ENCODE data around the gene NDUFA5.

The NDUFA5 gene

DNA sequence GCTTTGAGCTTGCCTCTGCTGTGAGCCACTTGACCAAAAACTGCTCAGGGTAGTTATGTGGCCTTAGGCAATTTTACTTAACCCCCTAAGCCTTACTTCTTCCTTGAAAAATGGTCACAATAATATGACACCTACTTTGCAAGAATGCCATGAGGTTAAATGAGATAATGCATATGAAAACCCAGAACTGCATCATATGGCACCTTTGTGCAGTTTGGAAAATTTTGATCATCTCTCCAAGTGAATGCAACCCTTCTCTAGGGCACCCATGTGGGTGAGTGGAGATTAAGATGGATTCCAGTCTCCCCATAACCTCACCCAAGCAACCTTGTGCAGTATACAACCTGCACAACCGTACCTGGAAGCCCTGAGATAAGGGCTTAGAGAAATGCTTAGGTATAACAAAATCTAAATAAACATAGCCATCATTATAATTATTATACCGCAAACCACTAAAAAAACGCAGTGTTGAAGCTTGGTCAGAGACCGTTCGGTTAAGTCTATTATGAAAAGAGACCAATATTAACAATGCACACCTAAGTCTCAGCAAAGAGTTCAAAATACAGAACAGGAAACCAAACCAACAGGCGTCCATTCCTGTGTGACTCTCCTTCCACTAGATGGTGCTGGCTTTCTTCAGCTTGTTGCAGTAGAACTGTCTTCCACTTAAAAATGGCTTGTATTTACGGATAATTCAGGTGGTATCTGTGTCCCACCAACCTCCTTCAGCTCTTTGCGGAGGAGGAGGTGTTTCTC, 23.0 kb upstream of the NDUFA5 start:
- H3K79me2 ChIP-seq (ENCODE audit: control insufficient read depth, insufficient read depth, low read length) = no peaks in the 10 kb centered on the region
- H3K79me1 ChIP-seq (ENCODE audit: low read length) = no peaks in the 10 kb centered on the region
- H3K18ac ChIP-seq (ENCODE audit: low read length) = no peak overlapping the region
- H3K4me2 ChIP-seq (ENCODE audit: low read length) = no peak overlapping the region
- H3K4ac ChIP-seq (ENCODE audit: low read depth, low read length) = no peak overlapping the region
- no peaks in the 10 kb centered on the region for H3K27me3 ChIP-seq (ENCODE audit: insufficient read depth, low read length, poor library complexity)
- WGBS (ENCODE audit: extremely low coverage, insufficient coverage, low lambda C conversion rate) = no CpG with 5 or more reads among the region's 8 CpGs
- H2AK5ac ChIP-seq (ENCODE audit: low read length) = no peak overlapping the region
- no peak overlapping the region for H2BK15ac ChIP-seq (replicated peaks; ENCODE audit: low read depth)
- H4K8ac ChIP-seq (ENCODE audit: low read depth, low read length) = no peak overlapping the region
- H3K4me1 ChIP-seq (ENCODE audit: control insufficient read depth, low read depth, low read length) = no peaks in the 10 kb centered on the region
- H3K23ac ChIP-seq (ENCODE audit: low read length) = no peak overlapping the region
- no peak overlapping the region for H4K5ac ChIP-seq (ENCODE audit: low read length)
- H3K56ac ChIP-seq (ENCODE audit: low read length) = no peak overlapping the region
- no peak overlapping the region for H2BK5ac ChIP-seq (ENCODE audit: low read length)
- no peak overlapping the region for H3K27ac ChIP-seq (ENCODE audit: low read depth, low read length)
- no peak overlapping the region for H3K4me3 ChIP-seq (ENCODE audit: low read length)
- H3K9ac ChIP-seq (ENCODE audit: low read length) = no peak overlapping the region
- peak; percentile 75 for DNase-seq
- no peak overlapping the region for H2BK120ac ChIP-seq (ENCODE audit: low read depth, low read length)
- no peaks in the 10 kb centered on the region for H3K36me3 ChIP-seq (ENCODE audit: control insufficient read depth, insufficient read depth, low read length)

DNA sequence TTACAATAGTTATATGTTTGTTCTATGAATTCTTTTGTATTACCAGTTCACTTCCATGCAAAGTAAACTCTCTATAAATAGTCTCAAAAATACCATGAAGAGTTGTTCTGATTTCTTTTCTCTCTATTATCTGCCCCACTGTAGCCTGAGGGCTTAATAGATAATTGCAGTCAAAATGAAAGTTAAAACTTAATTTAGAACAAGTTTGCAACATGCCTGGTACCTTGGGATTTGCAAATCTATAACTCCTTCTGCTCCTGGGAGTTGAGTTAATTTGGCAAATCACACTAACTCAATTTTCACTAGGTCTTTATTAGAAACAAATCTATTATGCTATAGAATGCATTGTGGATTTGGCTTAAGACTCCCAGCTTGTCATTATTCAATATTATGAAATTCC, 21.8 kb upstream of the NDUFA5 start:
- DNase-seq = no peak
- H3K56ac ChIP-seq (ENCODE audit: low read length) = no peak overlapping the region
- no peaks in the 10 kb centered on the region for H3K27me3 ChIP-seq (ENCODE audit: insufficient read depth, low read length, poor library complexity)
- no peak overlapping the region for H2AK5ac ChIP-seq (ENCODE audit: low read length)
- H2BK5ac ChIP-seq (ENCODE audit: low read length) = no peak overlapping the region
- no peak overlapping the region for H3K23ac ChIP-seq (ENCODE audit: low read length)
- no peak overlapping the region for H3K4ac ChIP-seq (ENCODE audit: low read depth, low read length)
- no peaks in the 10 kb centered on the region for H3K4me1 ChIP-seq (ENCODE audit: control insufficient read depth, low read depth, low read length)
- no peak overlapping the region for H2BK15ac ChIP-seq (replicated peaks; ENCODE audit: low read depth)
- no peak overlapping the region for H3K18ac ChIP-seq (ENCODE audit: low read length)
- H4K8ac ChIP-seq (ENCODE audit: low read depth, low read length) = no peak overlapping the region
- H3K9ac ChIP-seq (ENCODE audit: low read length) = no peak overlapping the region
- H3K79me2 ChIP-seq (ENCODE audit: control insufficient read depth, insufficient read depth, low read length) = no peaks in the 10 kb centered on the region
- H3K4me3 ChIP-seq (ENCODE audit: low read length) = no peak overlapping the region
- no peak overlapping the region for H4K5ac ChIP-seq (ENCODE audit: low read length)
- no peak overlapping the region for H3K27ac ChIP-seq (ENCODE audit: low read depth, low read length)
- no peak overlapping the region for H2BK120ac ChIP-seq (ENCODE audit: low read depth, low read length)
- no peaks in the 10 kb centered on the region for H3K36me3 ChIP-seq (ENCODE audit: control insufficient read depth, insufficient read depth, low read length)
- no peaks in the 10 kb centered on the region for H3K79me1 ChIP-seq (ENCODE audit: low read length)
- no peak overlapping the region for H3K4me2 ChIP-seq (ENCODE audit: low read length)

GRCh38 chr7:123573896-123574467, 16.4 kb upstream of the NDUFA5 start:
- Histone ChIP-seq H2AK5ac (ENCODE audit: low read length) (no peak overlapping the region), H3K23ac (ENCODE audit: low read length) (no peak overlapping the region), H3K79me1 (ENCODE audit: low read length) (no peaks in the 10 kb centered on the region), H4K5ac (ENCODE audit: low read length) (no peak overlapping the region), H3K9ac (ENCODE audit: low read length) (no peak overlapping the region), H3K4ac (ENCODE audit: low read depth, low read length) (no peak overlapping the region), H3K27me3 (ENCODE audit: insufficient read depth, low read length, poor library complexity) (no peaks in the 10 kb centered on the region), H2BK15ac (replicated peaks; ENCODE audit: low read depth) (no peak overlapping the region), H3K4me3 (ENCODE audit: low read length) (no peak overlapping the region), H3K4me1 (ENCODE audit: control insufficient read depth, low read depth, low read length) (no peaks in the 10 kb centered on the region), H2BK5ac (ENCODE audit: low read length) (no peak overlapping the region), H3K79me2 (ENCODE audit: control insufficient read depth, insufficient read depth, low read length) (no peaks in the 10 kb centered on the region), H4K8ac (ENCODE audit: low read depth, low read length) (no peak overlapping the region), H3K18ac (ENCODE audit: low read length) (no peak overlapping the region), H3K4me2 (ENCODE audit: low read length) (no peak overlapping the region), H3K36me3 (ENCODE audit: control insufficient read depth, insufficient read depth, low read length) (no peaks in the 10 kb centered on the region), H3K27ac (ENCODE audit: low read depth, low read length) (no peak overlapping the region), H3K56ac (ENCODE audit: low read length) (no peak overlapping the region), H2BK120ac (ENCODE audit: low read depth, low read length) (no peak overlapping the region)
- DNase-seq = no peak
- no CpG with 5 or more reads among the region's 2 CpGs for WGBS (ENCODE audit: extremely low coverage, insufficient coverage, low lambda C conversion rate)

DNA sequence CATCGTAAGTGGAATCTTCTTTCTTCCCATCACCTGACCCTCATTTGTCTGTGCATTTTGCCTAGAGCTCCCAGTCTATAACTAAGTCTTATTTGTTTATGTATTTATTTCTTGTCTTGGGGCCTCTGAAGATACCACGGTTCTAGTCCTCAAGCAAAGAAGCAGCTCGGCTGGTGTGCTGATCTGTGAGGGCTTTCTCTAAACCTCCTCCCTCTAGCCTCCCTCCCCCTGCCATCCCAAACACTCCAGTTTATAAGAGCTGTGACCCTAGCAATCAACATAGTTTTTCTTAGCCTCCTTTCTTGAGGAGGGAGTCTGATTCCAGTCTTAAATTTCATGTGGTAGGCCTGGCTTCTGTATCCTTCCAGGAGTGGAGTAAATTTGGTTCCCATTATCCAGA, 15.7 kb upstream of the NDUFA5 start:
- no CpG with 5 or more reads among the region's 3 CpGs for WGBS (ENCODE audit: extremely low coverage, insufficient coverage, low lambda C conversion rate)

DNA sequence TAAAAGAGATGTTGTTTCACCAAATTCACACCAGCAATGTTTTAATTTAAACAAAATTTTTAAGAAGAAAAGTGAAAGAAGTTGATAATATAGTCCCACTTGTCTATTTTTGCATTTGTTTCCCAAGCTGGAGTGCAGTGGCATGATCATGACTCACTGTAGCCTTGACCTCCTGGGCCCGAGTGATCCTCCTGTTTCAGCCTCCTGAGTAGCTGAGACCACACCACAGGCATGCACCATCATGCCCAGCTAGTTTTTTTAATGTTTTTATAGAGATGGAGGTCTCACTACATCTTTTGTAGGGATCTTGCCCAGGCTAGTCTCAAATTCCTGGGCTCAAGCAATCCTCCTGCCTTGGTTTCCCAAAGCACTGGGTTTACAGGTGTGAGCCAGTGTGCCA, 14.1 kb upstream of the NDUFA5 start:
- no peak overlapping the region for H3K23ac ChIP-seq (ENCODE audit: low read length)
- no peak overlapping the region for H3K27ac ChIP-seq (ENCODE audit: low read depth, low read length)
- no peak overlapping the region for H3K4me2 ChIP-seq (ENCODE audit: low read length)
- no peaks in the 10 kb centered on the region for H3K79me2 ChIP-seq (ENCODE audit: control insufficient read depth, insufficient read depth, low read length)
- H3K18ac ChIP-seq (ENCODE audit: low read length) = no peak overlapping the region
- no peak overlapping the region for H3K4ac ChIP-seq (ENCODE audit: low read depth, low read length)
- H3K9ac ChIP-seq (ENCODE audit: low read length) = no peak overlapping the region
- H2AK5ac ChIP-seq (ENCODE audit: low read length) = no peak overlapping the region
- H3K79me1 ChIP-seq (ENCODE audit: low read length) = no peaks in the 10 kb centered on the region
- DNase-seq = no peak
- H4K8ac ChIP-seq (ENCODE audit: low read depth, low read length) = no peak overlapping the region
- H2BK5ac ChIP-seq (ENCODE audit: low read length) = no peak overlapping the region
- no peaks in the 10 kb centered on the region for H3K4me1 ChIP-seq (ENCODE audit: control insufficient read depth, low read depth, low read length)
- no peak overlapping the region for H4K5ac ChIP-seq (ENCODE audit: low read length)
- H3K4me3 ChIP-seq (ENCODE audit: low read length) = no peak overlapping the region
- no CpG with 5 or more reads among the region's 1 CpG for WGBS (ENCODE audit: extremely low coverage, insufficient coverage, low lambda C conversion rate)
- H3K27me3 ChIP-seq (ENCODE audit: insufficient read depth, low read length, poor library complexity) = no peaks in the 10 kb centered on the region
- H3K36me3 ChIP-seq (ENCODE audit: control insufficient read depth, insufficient read depth, low read length) = no peaks in the 10 kb centered on the region
- H2BK15ac ChIP-seq (replicated peaks; ENCODE audit: low read depth) = peak overlapping the region; percentile 2
- no peak overlapping the region for H3K56ac ChIP-seq (ENCODE audit: low read length)
- H2BK120ac ChIP-seq (ENCODE audit: low read depth, low read length) = no peak overlapping the region

More for the DNA sequence above, 15.7 kb upstream of the NDUFA5 start:
- Histone ChIP-seq H3K23ac (ENCODE audit: low read length) (no peak overlapping the region), H3K4ac (ENCODE audit: low read depth, low read length) (no peak overlapping the region), H2BK5ac (ENCODE audit: low read length) (no peak overlapping the region), H2AK5ac (ENCODE audit: low read length) (no peak overlapping the region), H3K4me1 (ENCODE audit: control insufficient read depth, low read depth, low read length) (no peaks in the 10 kb centered on the region), H3K79me2 (ENCODE audit: control insufficient read depth, insufficient read depth, low read length) (no peaks in the 10 kb centered on the region), H3K9ac (ENCODE audit: low read length) (no peak overlapping the region), H3K79me1 (ENCODE audit: low read length) (no peaks in the 10 kb centered on the region), H2BK15ac (replicated peaks; ENCODE audit: low read depth) (no peak overlapping the region), H3K36me3 (ENCODE audit: control insufficient read depth, insufficient read depth, low read length) (no peaks in the 10 kb centered on the region), H3K4me3 (ENCODE audit: low read length) (no peak overlapping the region), H4K8ac (ENCODE audit: low read depth, low read length) (no peak overlapping the region), H2BK120ac (ENCODE audit: low read depth, low read length) (no peak overlapping the region), H4K5ac (ENCODE audit: low read length) (no peak overlapping the region), H3K27me3 (ENCODE audit: insufficient read depth, low read length, poor library complexity) (no peaks in the 10 kb centered on the region), H3K27ac (ENCODE audit: low read depth, low read length) (no peak overlapping the region), H3K56ac (ENCODE audit: low read length) (no peak overlapping the region), H3K4me2 (ENCODE audit: low read length) (no peak overlapping the region), H3K18ac (ENCODE audit: low read length) (peak overlapping the region; percentile 51)
- DNase-seq = peak; percentile 18

DNA sequence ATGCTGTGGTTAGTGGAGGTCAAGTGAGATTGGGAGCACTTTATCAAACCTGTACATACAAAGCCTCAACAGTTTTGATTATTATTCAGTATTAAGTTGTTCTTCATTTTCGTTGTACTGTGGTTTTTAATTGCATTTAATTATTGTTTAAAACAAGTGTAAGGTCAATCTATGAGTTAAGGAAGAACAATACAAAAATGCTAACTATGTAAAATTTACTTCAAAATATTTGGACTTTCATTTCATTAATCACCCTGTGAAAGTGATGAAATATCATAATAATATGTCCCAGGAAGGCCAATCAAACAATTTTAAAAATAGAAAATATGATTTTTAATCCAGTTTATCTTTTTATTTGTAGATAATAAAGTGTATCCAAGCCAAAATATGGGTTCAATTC, 13.6 kb upstream of the NDUFA5 start:
- WGBS (ENCODE audit: extremely low coverage, insufficient coverage, low lambda C conversion rate) = no CpG with 5 or more reads among the region's 1 CpG
- Histone ChIP-seq H3K23ac (ENCODE audit: low read length) (no peak overlapping the region), H3K56ac (ENCODE audit: low read length) (no peak overlapping the region)

More for the DNA sequence above, 13.6 kb upstream of the NDUFA5 start:
- no peak overlapping the region for H3K4me3 ChIP-seq (ENCODE audit: low read length)
- no peak overlapping the region for H3K18ac ChIP-seq (ENCODE audit: low read length)
- no peaks in the 10 kb centered on the region for H3K36me3 ChIP-seq (ENCODE audit: control insufficient read depth, insufficient read depth, low read length)
- no peak overlapping the region for H4K5ac ChIP-seq (ENCODE audit: low read length)
- H3K4ac ChIP-seq (ENCODE audit: low read depth, low read length) = no peak overlapping the region
- no peak overlapping the region for H3K9ac ChIP-seq (ENCODE audit: low read length)
- H3K27me3 ChIP-seq (ENCODE audit: insufficient read depth, low read length, poor library complexity) = no peaks in the 10 kb centered on the region
- no peak overlapping the region for H4K8ac ChIP-seq (ENCODE audit: low read depth, low read length)
- no peak overlapping the region for H2BK5ac ChIP-seq (ENCODE audit: low read length)
- H2BK120ac ChIP-seq (ENCODE audit: low read depth, low read length) = no peak overlapping the region
- H3K4me1 ChIP-seq (ENCODE audit: control insufficient read depth, low read depth, low read length) = no peaks in the 10 kb centered on the region
- no peak overlapping the region for H3K27ac ChIP-seq (ENCODE audit: low read depth, low read length)
- no peaks in the 10 kb centered on the region for H3K79me1 ChIP-seq (ENCODE audit: low read length)
- H3K4me2 ChIP-seq (ENCODE audit: low read length) = no peak overlapping the region
- H3K79me2 ChIP-seq (ENCODE audit: control insufficient read depth, insufficient read depth, low read length) = no peaks in the 10 kb centered on the region
- no peak overlapping the region for H2AK5ac ChIP-seq (ENCODE audit: low read length)
- no peak overlapping the region for H2BK15ac ChIP-seq (replicated peaks; ENCODE audit: low read depth)
- no peak for DNase-seq
